Activated naive CD4-positive, alpha-beta T cell treated with anti-CD3 and anti-CD28 coated beads for 36 hours (primary cell): ENCODE measurements around the gene RBM19. TPM values are rescaled to one million over a fixed set of nuclear protein-coding genes. Genes with fewer than 3 reads are reported as not detected.

Source experiments
- CTCF ChIA-PET: fragments of 350-600 bp; sonication (Branson Sonifier 250); formaldehyde crosslinking; loops from one replicate; lab custom pipeline; 2021; ENCODE audit warnings: antibody characterized with exemption; lab: Charles Lee
- DNase-seq: peaks from one replicate; pipeline ENCODE4 v3.0.0-alpha.2; 2020
- H3K27ac Mint-ChIP-seq: one replicate; pipeline ENCODE4 v1.8.0; 2021; ENCODE audit warnings: mild to moderate bottlenecking, mixed read lengths
- H3K27me3 Mint-ChIP-seq: one replicate; pipeline ENCODE4 v1.8.0; 2021; ENCODE audit warnings: low read depth, mixed read lengths
- H3K36me3 Mint-ChIP-seq: one replicate; pipeline ENCODE4 v1.8.0; 2021; ENCODE audit warnings: low read depth, mixed read lengths
- H3K4me1 Mint-ChIP-seq: one replicate; pipeline ENCODE4 v1.8.0; 2021; ENCODE audit warnings: low read depth, mixed read lengths
- H3K4me3 Mint-ChIP-seq: one replicate; pipeline ENCODE4 v1.8.0; 2021; ENCODE audit warnings: mild to moderate bottlenecking, moderate library complexity, mixed read lengths
- H3K9me3 Mint-ChIP-seq: one replicate; pipeline ENCODE4 v1.8.0; 2021; ENCODE audit warnings: mixed read lengths
- intact Hi-C: fragments of 100-400 bp; cut with micrococcal nuclease; formaldehyde crosslinking; loops from one replicate; pipeline ENCODE4 v1.15.1; 2023
- total RNA-seq, 2 experiments: library from RNA; stranded (reverse); gene quantifications; one replicate each; pipeline ENCODE4 v1.2.3, GENCODE V29; 2021

The RBM19 gene
- total RNA-seq, 2 experiments from 2014 or later: 89.0 to 96.2 TPM

DNA sequence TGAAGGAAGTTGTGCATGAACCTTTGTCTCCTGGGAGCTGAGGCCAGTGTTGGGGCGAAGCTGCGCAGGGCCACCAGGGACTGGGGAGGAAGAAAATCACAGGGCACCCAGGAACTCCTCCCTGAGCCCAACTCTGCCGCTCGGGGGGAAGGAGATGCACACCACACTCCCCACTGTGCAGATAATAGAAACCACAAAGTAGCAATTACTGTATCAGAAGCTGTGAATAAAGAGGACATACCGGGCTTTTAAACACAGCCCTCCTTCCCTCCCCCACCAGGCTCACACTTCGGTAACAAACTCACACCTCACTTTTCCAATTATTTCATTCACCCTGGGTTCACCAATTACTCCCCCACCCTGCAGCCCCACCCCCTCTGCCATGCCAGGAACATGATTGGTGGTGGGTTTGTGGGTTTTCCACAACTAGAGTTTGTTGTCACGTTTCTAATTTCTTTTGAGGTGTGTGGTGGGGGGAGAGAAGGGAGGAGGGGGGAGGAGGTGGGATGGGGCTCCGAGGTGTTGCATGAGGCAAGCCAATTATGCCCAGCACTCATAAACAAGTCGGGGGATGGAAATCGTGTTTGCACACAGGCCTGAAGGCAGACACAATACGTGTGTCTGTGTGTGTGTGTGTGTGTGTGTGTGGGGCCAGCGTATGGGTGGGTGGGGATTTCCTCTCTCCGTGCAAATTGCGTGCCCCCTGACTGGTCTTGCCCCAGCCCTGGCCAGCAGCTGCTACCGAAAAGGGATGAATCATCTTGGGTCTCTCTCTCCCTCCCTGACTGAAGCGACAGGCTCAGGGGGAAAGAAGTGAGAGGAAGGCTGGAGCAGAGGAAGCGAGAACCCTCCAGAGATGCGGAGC, 103.3 kb downstream of the RBM19 start:
- CTCF ChIA-PET: interaction anchor here (0.7 to 1.2 kb wide), 2 partner anchors 46 to 50 kb away, joined by 3 read pairs; no protein-coding TSS in a partner anchor
- Mint-ChIP-seq H3K36me3 (peaks cover 30% of the 10 kb centered on the region), H3K9me3 (no peaks in the 10 kb centered on the region), H3K27me3 (no peaks in the 10 kb centered on the region), H3K4me1 (peaks cover 8% of the 10 kb centered on the region), H3K27ac (peak overlapping the region; percentile 63), H3K4me3 (no peak overlapping the region)
- intact Hi-C loops: no loop called here
- DNase-seq: no peak

DNA sequence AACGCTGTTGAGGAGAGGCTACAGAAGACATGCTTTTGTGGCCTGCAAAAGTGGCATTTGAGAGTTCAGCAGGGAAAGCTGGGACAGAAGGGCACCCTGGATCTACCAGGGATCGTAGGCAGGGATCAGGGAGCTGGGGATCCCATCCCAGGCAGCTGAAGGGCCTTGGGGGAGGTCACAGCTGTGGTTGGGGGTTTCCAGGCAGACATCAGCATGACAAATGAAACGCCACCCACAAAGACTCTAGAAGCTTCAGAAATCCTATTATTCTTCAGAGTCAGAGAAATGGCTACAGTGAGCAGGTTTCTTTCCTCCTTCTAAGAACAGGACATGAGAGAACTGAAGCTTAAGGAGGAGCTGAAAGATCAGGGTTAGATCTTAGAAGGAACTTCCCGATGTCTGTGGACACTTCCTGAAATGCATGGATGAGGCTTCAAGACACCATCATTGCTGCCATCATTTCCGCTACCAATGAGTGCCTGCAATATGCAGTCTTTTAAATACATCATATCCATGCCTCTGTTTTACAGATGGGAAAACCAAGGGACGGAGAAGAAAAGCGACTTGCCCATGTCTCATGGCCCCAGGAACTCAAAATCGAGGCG, 104.3 kb downstream of the RBM19 start:
- no peak for DNase-seq
- Mint-ChIP-seq H3K4me1 (peaks cover 8% of the 10 kb centered on the region), H3K4me3 (no peak overlapping the region), H3K36me3 (peaks cover 26% of the 10 kb centered on the region), H3K9me3 (no peaks in the 10 kb centered on the region), H3K27ac (peak overlapping the region; percentile 46), H3K27me3 (no peaks in the 10 kb centered on the region)
- intact Hi-C loops: no loop called here
- CTCF ChIA-PET: interaction anchor here (0.6 to 1.2 kb wide), 3 partner anchors 47 to 217 kb away, joined by 3 read pairs; no protein-coding TSS in a partner anchor

DNA sequence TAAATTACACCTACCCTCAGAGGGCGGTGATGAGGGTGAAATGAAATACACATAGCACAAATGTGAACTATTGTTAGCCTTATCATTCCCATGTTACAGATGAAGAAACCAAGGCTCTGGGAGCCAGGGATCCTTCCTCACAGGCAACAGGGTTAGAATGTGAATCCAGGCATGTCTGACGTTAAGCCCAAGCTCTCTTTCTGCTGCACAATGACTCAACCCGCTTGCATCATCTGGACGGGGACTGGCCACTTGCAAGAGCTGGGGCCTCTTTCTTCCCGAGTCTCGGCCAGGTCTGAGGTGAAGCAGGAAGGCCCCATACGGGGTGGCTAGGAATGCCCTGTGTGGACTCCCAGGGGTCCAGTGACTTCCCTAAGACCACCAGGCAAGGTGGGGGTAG, 105.2 kb downstream of the RBM19 start:
- Mint-ChIP-seq H3K9me3 (no peaks in the 10 kb centered on the region), H3K36me3 (peaks cover 23% of the 10 kb centered on the region), H3K27ac (no peak overlapping the region), H3K27me3 (no peaks in the 10 kb centered on the region), H3K4me1 (peaks cover 8% of the 10 kb centered on the region), H3K4me3 (no peak overlapping the region)
- intact Hi-C loops: no loop called here
- no peak for DNase-seq
- CTCF ChIA-PET: no interaction called here

DNA sequence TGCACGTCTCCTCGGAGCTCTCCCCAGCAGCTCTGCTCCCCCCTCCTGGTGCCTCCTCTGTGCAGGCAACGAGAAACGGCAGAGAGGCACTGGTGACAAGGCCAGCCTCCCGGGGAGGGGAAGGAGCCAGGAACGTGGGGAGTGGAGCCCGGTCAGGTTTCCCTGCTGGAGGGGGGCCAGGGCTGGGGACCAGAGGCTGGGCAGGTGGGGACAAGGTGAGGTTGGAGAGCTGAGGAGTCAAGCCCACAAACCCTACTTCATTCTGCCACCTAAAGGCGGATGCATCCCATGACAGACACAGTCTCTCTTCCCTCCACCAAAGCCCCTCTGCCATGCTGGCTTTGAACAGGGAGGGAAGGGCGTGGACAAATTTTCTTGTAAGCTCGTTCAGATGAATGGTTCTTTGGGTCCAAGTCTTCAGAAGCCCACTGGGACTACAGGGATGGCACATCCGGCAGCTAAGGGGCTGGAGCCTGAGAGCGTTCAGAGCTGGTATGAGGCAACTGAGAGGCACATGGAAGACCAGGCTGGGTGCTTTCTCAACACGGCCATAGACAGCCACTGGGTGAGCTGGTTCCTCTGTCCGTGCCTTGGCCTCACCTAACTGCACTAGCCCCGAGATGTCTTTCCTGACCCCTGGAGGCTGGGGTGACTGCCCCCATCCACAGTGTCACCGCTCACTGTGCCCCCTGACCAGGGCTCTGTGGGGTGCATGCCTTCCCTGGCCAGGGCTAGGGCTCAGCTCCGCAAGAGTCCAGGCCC, 105.9 kb downstream of the RBM19 start:
- intact Hi-C loops: no loop called here
- CTCF ChIA-PET: no interaction called here
- H3K36me3 Mint-ChIP-seq: peaks cover 21% of the 10 kb centered on the region
- H3K4me1 Mint-ChIP-seq: peaks cover 8% of the 10 kb centered on the region
- H3K27ac Mint-ChIP-seq: no peak overlapping the region
- no peaks in the 10 kb centered on the region for H3K9me3 Mint-ChIP-seq
- DNase-seq: no peak
- H3K4me3 Mint-ChIP-seq: no peak overlapping the region
- H3K27me3 Mint-ChIP-seq: no peaks in the 10 kb centered on the region

DNA sequence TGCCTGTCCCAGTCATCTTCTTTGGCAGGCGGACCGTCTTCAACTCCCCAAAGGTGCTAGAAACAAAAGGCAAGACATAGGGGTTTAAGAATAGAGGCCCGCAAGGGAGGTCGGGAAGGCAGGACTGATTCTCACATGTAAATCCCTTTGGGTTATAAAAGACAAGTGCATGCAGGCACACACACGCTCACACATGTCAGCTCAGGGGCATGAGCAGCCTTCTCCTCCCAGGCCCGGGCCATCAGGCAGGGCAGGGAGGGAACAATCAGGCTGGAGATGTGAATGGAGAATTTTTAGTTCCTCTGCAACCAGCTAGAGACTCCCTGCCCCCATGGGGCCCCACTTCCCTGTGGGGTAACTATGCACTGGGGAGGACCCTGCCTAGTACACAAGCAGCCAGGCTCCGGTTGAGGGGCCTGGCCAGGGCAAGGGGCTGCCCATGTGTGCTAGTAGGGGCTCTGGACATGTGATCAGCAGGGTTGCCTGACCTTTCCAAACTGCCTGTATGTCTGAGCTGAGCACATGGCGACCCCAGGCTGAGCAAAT, 107.2 kb downstream of the RBM19 start:
- CTCF ChIA-PET: no interaction called here
- Mint-ChIP-seq H3K27me3 (no peaks in the 10 kb centered on the region), H3K4me1 (peaks cover 8% of the 10 kb centered on the region), H3K27ac (no peak overlapping the region), H3K36me3 (peaks cover 15% of the 10 kb centered on the region), H3K4me3 (no peak overlapping the region), H3K9me3 (no peaks in the 10 kb centered on the region)
- no peak for DNase-seq
- intact Hi-C loops: no loop called here

DNA sequence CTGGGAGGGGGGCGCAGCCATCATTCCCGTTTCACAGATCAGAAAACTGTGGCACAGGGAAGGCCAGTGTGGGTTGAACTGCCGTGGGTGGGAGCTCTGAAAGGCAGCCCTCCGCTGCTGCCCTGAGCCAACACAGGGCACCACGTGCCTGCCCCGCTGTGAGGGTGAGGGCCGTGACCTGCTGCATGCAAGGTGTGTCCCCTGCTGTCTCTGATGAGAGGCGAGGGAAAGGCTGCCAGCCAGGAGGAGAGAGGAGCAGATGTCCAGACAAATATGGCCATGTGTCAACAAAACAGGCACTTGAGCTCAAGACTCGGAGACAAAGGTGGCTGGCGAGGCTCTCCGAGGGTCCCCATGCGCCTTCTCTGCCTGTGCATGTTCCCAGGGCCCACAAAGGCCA, 108.8 kb downstream of the RBM19 start:
- H3K27ac Mint-ChIP-seq: no peak overlapping the region
- no peaks in the 10 kb centered on the region for H3K27me3 Mint-ChIP-seq
- no peak overlapping the region for H3K4me3 Mint-ChIP-seq
- no peaks in the 10 kb centered on the region for H3K9me3 Mint-ChIP-seq
- peaks cover 7% of the 10 kb centered on the region for H3K4me1 Mint-ChIP-seq
- CTCF ChIA-PET: no interaction called here
- no peak for DNase-seq
- intact Hi-C loops: no loop called here
- H3K36me3 Mint-ChIP-seq: peaks cover 16% of the 10 kb centered on the region

DNA sequence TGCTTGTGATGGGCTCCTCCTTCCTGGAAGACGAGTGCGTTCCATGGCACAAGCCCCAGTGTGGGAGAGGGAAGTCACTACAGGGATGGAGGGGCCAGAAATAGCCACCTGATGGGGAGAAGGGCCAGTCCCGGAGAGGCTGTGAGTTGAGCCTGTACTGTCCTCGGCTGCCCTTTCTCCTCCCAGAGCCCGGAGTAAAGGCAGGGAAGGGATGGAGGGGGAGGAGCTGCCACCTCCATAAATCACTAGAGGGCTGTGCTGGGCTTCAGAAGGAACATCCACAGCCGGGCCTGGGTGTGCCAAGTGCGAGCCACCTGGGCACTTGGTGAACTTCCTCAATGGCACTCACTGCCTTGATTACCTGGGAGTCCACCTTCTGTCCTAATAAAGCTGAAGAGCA, 110.1 kb downstream of the RBM19 start:
- no peak overlapping the region for H3K4me3 Mint-ChIP-seq
- intact Hi-C loops: no loop called here
- CTCF ChIA-PET: no interaction called here
- H3K9me3 Mint-ChIP-seq: no peaks in the 10 kb centered on the region
- no peaks in the 10 kb centered on the region for H3K4me1 Mint-ChIP-seq
- DNase-seq: no peak
- no peak overlapping the region for H3K27ac Mint-ChIP-seq
- no peaks in the 10 kb centered on the region for H3K27me3 Mint-ChIP-seq
- H3K36me3 Mint-ChIP-seq: peaks cover 13% of the 10 kb centered on the region

DNA sequence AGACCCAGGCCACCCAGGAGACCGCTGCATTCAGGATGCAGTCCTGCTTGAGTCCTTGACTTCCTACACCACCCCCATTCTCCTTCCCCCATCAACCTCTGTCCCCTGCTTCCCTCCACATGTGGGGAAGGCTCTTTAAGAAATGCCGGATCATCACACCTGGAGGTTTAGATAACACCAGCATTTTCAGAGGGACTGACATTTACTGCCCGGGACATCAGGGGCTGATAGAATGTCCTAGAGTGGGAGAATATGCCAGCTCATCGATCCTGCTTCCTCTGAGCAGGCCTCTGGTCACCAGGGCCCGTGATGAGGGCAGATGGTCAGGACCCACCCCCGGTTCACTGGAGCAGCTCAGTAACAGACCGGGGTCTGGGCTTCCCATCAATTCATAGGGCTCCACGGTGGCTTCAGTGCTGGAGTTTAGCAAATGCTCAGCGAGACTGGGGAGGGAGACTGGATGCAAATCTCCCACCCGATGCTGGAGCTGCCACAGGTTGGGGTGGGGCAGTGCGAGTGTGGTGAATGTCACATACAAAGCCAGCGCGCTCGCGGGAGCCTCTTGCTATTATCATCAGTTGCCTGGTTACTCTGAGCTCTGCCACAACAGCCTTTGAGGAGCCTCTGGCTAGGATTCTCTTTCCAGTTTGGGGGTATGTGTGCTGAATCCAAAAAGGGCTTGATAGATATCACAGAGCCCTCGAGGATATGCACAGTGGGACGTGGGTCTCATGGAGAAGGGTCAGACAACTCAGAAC, 111.6 kb downstream of the RBM19 start:
- Mint-ChIP-seq H3K36me3 (peaks cover 13% of the 10 kb centered on the region), H3K4me3 (no peak overlapping the region), H3K4me1 (no peaks in the 10 kb centered on the region), H3K9me3 (no peaks in the 10 kb centered on the region), H3K27me3 (no peaks in the 10 kb centered on the region), H3K27ac (no peak overlapping the region)
- no peak for DNase-seq
- intact Hi-C loops: no loop called here
- CTCF ChIA-PET: no interaction called here

DNA sequence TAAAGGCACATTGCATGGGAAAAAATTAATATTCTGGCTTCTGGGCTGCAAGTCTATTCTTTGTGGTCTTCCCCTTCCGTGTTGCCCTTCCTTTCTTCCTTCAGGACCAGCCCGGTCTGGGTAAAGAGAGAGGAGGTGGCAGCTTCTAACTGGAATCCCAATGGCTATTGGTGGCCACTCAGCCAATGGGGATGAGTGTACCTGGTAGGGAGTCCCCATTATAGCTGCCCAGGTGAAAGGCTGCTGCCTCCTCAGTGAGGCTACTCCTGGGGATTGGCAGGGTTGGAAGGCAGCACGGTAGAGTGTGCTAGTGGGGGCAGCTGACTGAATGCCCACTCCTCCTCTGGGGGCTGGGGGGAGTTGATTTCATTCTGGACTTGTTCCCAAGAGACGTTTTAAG, 112.6 kb downstream of the RBM19 start:
- Mint-ChIP-seq H3K9me3 (no peaks in the 10 kb centered on the region), H3K27ac (no peak overlapping the region), H3K27me3 (no peaks in the 10 kb centered on the region), H3K36me3 (peaks cover 16% of the 10 kb centered on the region), H3K4me1 (no peaks in the 10 kb centered on the region), H3K4me3 (no peak overlapping the region)
- CTCF ChIA-PET: no interaction called here
- DNase-seq: no peak
- intact Hi-C loops: no loop called here

DNA sequence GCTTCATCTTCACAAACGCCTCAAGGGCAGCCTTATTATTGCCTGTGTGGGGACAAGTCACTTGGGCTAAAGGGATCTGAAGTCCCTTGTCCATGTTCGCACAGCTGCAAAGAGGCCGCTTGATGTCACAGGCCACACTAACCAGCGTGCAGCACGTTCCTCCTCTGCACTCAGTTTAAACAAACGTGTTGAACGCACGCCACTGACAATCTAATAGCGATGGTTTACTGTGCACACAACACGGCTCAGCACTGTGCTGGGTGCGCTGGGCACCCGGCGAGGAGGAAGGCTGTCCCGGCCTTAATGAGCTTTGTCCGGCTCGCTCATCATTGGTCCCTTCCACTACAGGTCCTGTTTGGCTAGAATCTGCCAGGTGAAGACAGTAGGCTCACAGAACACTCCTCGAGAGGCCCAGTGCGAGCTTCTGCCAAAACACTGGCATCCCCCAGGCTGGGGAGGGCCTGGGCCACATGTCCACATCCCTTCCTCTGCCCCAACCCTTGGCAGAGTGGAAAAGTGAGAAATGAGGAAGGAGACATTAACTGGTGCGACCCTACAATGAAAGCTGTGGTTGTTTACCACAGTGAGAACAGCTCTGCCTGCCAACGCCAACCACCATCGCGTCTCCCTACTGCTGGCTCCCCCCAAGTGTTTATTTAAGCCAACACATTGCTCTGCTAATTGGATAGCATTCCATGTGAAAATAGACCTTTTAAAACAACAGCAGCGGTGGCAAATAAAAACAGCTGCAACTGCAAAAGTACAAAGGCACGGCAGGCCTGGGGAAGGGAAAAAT, 113.2 kb downstream of the RBM19 start:
- intact Hi-C loops: no loop called here
- H3K27ac Mint-ChIP-seq: no peak overlapping the region
- CTCF ChIA-PET: no interaction called here

DNA sequence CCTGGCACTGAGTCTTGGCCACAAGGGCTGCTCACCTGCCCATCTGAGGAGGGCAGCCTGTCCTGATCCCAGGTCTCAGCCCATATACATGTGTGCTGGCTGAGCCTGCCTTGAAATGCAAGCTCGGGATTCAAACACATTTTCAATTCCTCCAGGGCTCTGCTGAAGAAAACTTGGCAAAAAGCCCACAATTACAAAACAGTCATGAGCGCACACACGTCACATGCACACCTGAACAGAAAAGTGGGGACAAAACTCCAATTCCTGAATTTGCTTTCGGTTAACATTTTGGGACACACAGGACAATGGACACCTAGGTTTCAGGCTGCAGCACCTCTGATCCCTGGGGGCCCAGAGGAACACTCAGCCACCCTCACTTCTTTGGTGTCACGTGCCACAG, 113.9 kb downstream of the RBM19 start:
- intact Hi-C loops: no loop called here
- Mint-ChIP-seq H3K9me3 (no peaks in the 10 kb centered on the region), H3K27ac (no peak overlapping the region), H3K4me1 (no peaks in the 10 kb centered on the region), H3K4me3 (no peak overlapping the region), H3K27me3 (no peaks in the 10 kb centered on the region), H3K36me3 (peaks cover 16% of the 10 kb centered on the region)
- DNase-seq: no peak
- CTCF ChIA-PET: no interaction called here

More for the DNA sequence above, 113.2 kb downstream of the RBM19 start:
- Mint-ChIP-seq H3K36me3 (peaks cover 13% of the 10 kb centered on the region), H3K4me1 (no peaks in the 10 kb centered on the region), H3K9me3 (no peaks in the 10 kb centered on the region), H3K27me3 (no peaks in the 10 kb centered on the region), H3K4me3 (no peak overlapping the region)
- DNase-seq: no peak
